Activated CD4-positive, alpha-beta T cell treated with anti-CD3 and anti-CD28 coated beads for 36 hours (primary cell): ENCODE results near the gene ANKRD44. TPM values are rescaled to one million over a fixed set of nuclear protein-coding genes. Genes with fewer than 3 reads are reported as not detected.

Source experiments
- ATAC-seq: fragments of 200-7000 bp; cut with Tn5 transposase; one replicate; pipeline ENCODE4 v1.10.0; 2021; ENCODE audit warnings: mild to moderate bottlenecking, moderate library complexity
- CTCF ChIA-PET: fragments of 350-600 bp; sonication (Branson Sonifier 250); formaldehyde crosslinking; loops from one replicate; lab custom pipeline; 2021; ENCODE audit warnings: antibody characterized with exemption; lab: Charles Lee
- POLR2A ChIA-PET: fragments of 350-600 bp; sonication (Branson Sonifier 250); formaldehyde crosslinking; loops from one replicate; lab custom pipeline; 2021; ENCODE audit warnings: antibody characterized with exemption, inconsistent platforms; lab: Charles Lee
- DNase-seq: peaks from one replicate; pipeline ENCODE4 v3.0.0-alpha.2; 2020
- H3K27ac Mint-ChIP-seq: one replicate; pipeline ENCODE4 v1.8.0; 2021; ENCODE audit warnings: mixed read lengths
- H3K27me3 Mint-ChIP-seq: one replicate; pipeline ENCODE4 v1.8.0; 2021; ENCODE audit warnings: mixed read lengths
- H3K36me3 Mint-ChIP-seq: one replicate; pipeline ENCODE4 v1.8.0; 2021; ENCODE audit warnings: low read depth, mixed read lengths
- H3K4me1 Mint-ChIP-seq: one replicate; pipeline ENCODE4 v1.8.0; 2021; ENCODE audit warnings: mixed read lengths
- H3K4me3 Mint-ChIP-seq: one replicate; pipeline ENCODE4 v1.8.0; 2021; ENCODE audit warnings: mild to moderate bottlenecking, moderate library complexity, mixed read lengths
- H3K9me3 Mint-ChIP-seq: one replicate; pipeline ENCODE4 v1.8.0; 2021; ENCODE audit warnings: low read depth, mixed read lengths
- intact Hi-C, 2 experiments: fragments of 100-400 bp; cut with DNase I in 1 of 2; cut with micrococcal nuclease in 1 of 2; formaldehyde crosslinking; loops; one replicate each; pipeline versions ENCODE4 v1.14.2 to v1.15.1; 2022 to 2024; cut with DNase I, micrococcal nuclease
- total RNA-seq, 2 experiments: library from RNA; stranded (reverse); gene quantifications; one replicate each; pipeline ENCODE4 v1.2.3, GENCODE V29; 2021

Gene ANKRD44
- total RNA-seq, 2 experiments from 2014 or later = 122 to 181 TPM

DNA sequence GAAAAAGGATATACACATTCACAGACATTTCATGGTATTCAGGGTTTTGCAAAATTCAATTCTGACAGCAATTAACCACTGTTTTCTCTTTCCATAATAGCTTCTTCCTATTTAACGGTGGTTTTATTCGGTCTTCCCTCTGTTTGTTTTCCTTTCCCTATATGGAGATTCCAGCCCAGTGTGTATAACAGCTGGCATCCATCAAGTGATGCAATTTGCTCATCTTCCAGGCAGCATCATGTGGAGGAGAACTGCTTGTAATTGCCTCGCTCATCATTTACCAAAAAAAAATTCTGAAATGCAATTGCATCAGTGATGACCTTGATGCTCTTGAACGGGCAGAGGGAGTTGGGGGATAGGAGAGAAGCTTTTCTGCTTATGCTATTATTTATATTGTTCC, 218.1 kb downstream of the ANKRD44 start:
- ChIA-PET POLR2A (interaction anchor here (0.6 kb wide), 1 partner anchor 219 kb away, joined by 3 read pairs; no protein-coding TSS in a partner anchor), CTCF (no interaction called here)
- H3K27ac Mint-ChIP-seq = no peak overlapping the region
- H3K4me3 Mint-ChIP-seq = no peak overlapping the region
- intact Hi-C loops = no loop called here
- DNase-seq (no peak), ATAC-seq (no peak)
- no peaks in the 10 kb centered on the region for H3K9me3 Mint-ChIP-seq
- peaks cover 11% of the 10 kb centered on the region for H3K4me1 Mint-ChIP-seq
- no peaks in the 10 kb centered on the region for H3K27me3 Mint-ChIP-seq
- H3K36me3 Mint-ChIP-seq = peaks cover 32% of the 10 kb centered on the region

- intact Hi-C loops = no loop called here
- H3K36me3 Mint-ChIP-seq = peaks cover 35% of the 10 kb centered on the region
- CTCF ChIA-PET = interaction anchor here (0.6 to 5.0 kb wide), 8 partner anchors 9 to 286 kb away, joined by 3 to 31 read pairs (median 4); no protein-coding TSS in a partner anchor
- DNase-seq = no peak
- H3K4me3 Mint-ChIP-seq = no peak overlapping the region
- no peak for ATAC-seq
- POLR2A ChIA-PET = interaction anchor here (1.0 kb wide), 1 partner anchor 168 kb away, joined by 4 read pairs; no protein-coding TSS in a partner anchor
- H3K27ac Mint-ChIP-seq = peak overlapping the region; percentile 10
- H3K27me3 Mint-ChIP-seq = no peaks in the 10 kb centered on the region
- no peaks in the 10 kb centered on the region for H3K9me3 Mint-ChIP-seq
- H3K4me1 Mint-ChIP-seq = peaks cover 11% of the 10 kb centered on the region
Observed at GRCh38 chr2:197090742-197091367, 219.7 kb downstream of the ANKRD44 start.

GRCh38 chr2:197089655-197090054, 220.9 kb downstream of the ANKRD44 start:
- H3K27me3 Mint-ChIP-seq = no peaks in the 10 kb centered on the region
- no peak overlapping the region for H3K4me3 Mint-ChIP-seq
- ChIA-PET POLR2A (no interaction called here), CTCF (interaction anchor here (0.9 to 5.0 kb wide), 7 partner anchors 10 to 287 kb away, joined by 3 to 31 read pairs (median 5); no protein-coding TSS in a partner anchor)
- peaks cover 8% of the 10 kb centered on the region for H3K4me1 Mint-ChIP-seq
- no peaks in the 10 kb centered on the region for H3K9me3 Mint-ChIP-seq
- ATAC-seq (peak; percentile 68), DNase-seq (no peak)
- intact Hi-C loops = no loop called here
- peaks cover 31% of the 10 kb centered on the region for H3K36me3 Mint-ChIP-seq
- peak overlapping the region; percentile 37 for H3K27ac Mint-ChIP-seq

DNA sequence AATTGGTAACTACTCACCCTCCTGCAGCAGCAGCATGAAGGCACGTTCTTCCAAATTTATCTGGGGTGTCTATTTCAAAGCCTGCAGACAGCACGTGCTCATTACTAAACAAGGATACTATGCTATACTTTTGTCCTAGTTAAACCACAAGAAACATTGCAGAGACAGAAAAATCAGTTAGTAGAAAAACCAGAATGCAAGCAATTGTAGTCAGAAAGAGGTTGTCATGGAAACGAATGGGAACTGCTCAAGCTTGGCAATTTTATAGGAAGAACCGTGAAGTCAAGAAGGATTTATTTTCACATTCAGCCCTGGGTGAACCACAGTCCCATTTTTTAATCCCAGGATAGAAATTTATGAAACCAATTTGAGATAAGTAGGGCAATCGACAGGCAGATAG, 221.9 kb downstream of the ANKRD44 start:
- Mint-ChIP-seq H3K27ac (peak overlapping the region; percentile 20), H3K9me3 (no peaks in the 10 kb centered on the region), H3K27me3 (no peaks in the 10 kb centered on the region), H3K4me1 (peaks cover 8% of the 10 kb centered on the region), H3K4me3 (no peak overlapping the region), H3K36me3 (peaks cover 38% of the 10 kb centered on the region)
- ATAC-seq (no peak), DNase-seq (no peak)
- CTCF ChIA-PET = interaction anchor here (5.0 kb wide), 1 partner anchor 25 kb away, joined by 31 read pairs; no protein-coding TSS in a partner anchor
- intact Hi-C loops = no loop called here
- POLR2A ChIA-PET = no interaction called here

DNA sequence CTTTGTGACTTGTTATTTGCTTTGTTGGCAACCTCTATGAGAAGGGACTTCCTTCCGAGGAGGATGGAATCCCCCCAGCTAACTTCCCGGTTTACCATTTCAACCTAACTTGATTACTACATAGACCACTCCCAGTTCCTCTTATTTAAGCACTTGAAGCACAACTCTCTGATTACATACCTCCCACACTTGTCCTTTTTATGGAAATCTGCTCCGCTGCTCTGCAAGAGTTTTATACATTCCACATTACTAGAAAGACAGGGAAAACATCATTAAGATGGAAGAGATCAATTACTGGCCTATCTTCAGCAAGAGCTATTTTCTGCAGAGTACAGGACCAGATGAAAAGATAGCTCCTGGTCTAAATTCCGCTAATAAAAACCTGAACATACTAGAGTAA, 224.1 kb downstream of the ANKRD44 start:
- intact Hi-C loops = no loop called here
- DNase-seq (no peak), ATAC-seq (no peak)
- peak overlapping the region; percentile 48 for H3K27ac Mint-ChIP-seq
- H3K4me1 Mint-ChIP-seq = peaks cover 8% of the 10 kb centered on the region
- POLR2A ChIA-PET = no interaction called here
- no peaks in the 10 kb centered on the region for H3K27me3 Mint-ChIP-seq
- peaks cover 44% of the 10 kb centered on the region for H3K36me3 Mint-ChIP-seq
- no peaks in the 10 kb centered on the region for H3K9me3 Mint-ChIP-seq
- no peak overlapping the region for H3K4me3 Mint-ChIP-seq
- CTCF ChIA-PET = interaction anchor here (0.7 to 5.0 kb wide), 7 partner anchors 11 to 292 kb away, joined by 3 to 31 read pairs (median 3); no protein-coding TSS in a partner anchor

- intact Hi-C loops = no loop called here
- CTCF ChIA-PET = no interaction called here
- H3K4me3 Mint-ChIP-seq = no peak overlapping the region
- H3K36me3 Mint-ChIP-seq = peaks cover 52% of the 10 kb centered on the region
- POLR2A ChIA-PET = no interaction called here
- no peak for ATAC-seq
- DNase-seq = no peak
- no peaks in the 10 kb centered on the region for H3K9me3 Mint-ChIP-seq
- H3K27me3 Mint-ChIP-seq = no peaks in the 10 kb centered on the region
- peak overlapping the region; percentile 7 for H3K27ac Mint-ChIP-seq
- peaks cover 8% of the 10 kb centered on the region for H3K4me1 Mint-ChIP-seq
Observed at GRCh38 chr2:197085665-197086064, 224.9 kb downstream of the ANKRD44 start.

DNA sequence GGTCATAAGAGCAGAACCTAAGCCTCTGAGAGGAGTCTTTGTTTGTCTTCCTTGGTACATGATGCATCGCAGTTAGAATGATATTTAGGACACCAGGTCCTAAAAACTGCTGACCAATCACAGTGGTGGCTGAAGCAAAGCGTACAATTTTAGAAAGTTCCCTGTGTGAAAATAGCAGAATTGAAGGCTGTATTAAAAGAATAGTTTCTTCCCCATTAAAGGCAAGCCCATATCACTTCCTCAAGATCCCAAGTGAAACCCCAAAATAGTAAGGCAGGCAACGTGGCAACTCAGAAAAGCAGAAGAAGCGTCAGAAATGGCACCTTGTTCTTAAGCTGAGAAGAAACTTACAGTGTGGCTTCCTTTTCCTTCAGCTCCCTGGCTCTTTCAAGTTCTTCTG, 229.3 kb downstream of the ANKRD44 start:
- DNase-seq (no peak), ATAC-seq (no peak)
- ChIA-PET POLR2A (interaction anchor here (0.7 kb wide), 1 partner anchor 9 kb away, joined by 3 read pairs; no protein-coding TSS in a partner anchor), CTCF (interaction anchor here (0.6 to 1.0 kb wide), 2 partner anchors 8 to 15 kb away, joined by 3 read pairs; no protein-coding TSS in a partner anchor)
- Mint-ChIP-seq H3K4me3 (no peak overlapping the region), H3K36me3 (peaks cover 66% of the 10 kb centered on the region), H3K9me3 (peaks cover 3% of the 10 kb centered on the region), H3K4me1 (no peaks in the 10 kb centered on the region), H3K27ac (peak overlapping the region; percentile 10), H3K27me3 (no peaks in the 10 kb centered on the region)
- intact Hi-C loops = no loop called here

DNA sequence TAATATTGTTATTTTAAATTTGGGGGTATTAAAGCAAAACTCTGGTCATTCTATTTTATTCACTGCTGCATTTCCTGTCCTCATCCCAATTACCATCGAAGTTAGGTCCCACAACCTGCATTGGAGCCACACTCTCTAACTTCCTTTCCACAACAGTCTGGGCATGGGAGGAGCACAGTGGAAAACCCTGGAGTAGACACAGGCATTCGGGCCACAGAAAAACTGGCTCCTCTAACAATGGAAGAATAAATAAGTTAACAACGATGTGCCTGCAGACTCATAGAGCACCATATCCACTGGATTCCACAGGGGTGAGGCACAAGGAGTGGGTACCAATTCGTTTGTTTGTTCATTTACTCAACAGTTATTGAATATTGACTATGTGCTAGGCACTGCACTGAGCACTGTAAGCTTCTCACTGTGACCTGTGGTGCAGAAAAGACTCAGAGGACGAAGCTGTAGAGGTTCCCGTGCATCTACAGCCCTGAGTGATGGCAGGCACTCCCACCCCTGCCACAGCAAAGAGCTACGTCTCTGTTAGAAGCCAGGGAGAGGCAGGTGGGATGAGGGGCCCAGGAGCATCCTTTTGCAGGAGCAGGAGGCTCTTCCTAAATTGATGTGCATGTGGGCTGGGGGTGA, 229.9 kb downstream of the ANKRD44 start:
- no peak overlapping the region for H3K27ac Mint-ChIP-seq
- H3K27me3 Mint-ChIP-seq = no peaks in the 10 kb centered on the region
- no peak overlapping the region for H3K4me3 Mint-ChIP-seq
- intact Hi-C loops = no loop called here
- ATAC-seq = no peak
- DNase-seq = no peak
- POLR2A ChIA-PET = no interaction called here
- peaks cover 3% of the 10 kb centered on the region for H3K9me3 Mint-ChIP-seq
- CTCF ChIA-PET = interaction anchor here (0.7 to 2.2 kb wide), 2 partner anchors 12 to 33 kb away, joined by 4 to 9 read pairs; no protein-coding TSS in a partner anchor
- peaks cover 68% of the 10 kb centered on the region for H3K36me3 Mint-ChIP-seq
- no peaks in the 10 kb centered on the region for H3K4me1 Mint-ChIP-seq

GRCh38 chr2:197079832-197080555, 230.6 kb downstream of the ANKRD44 start:
- ChIA-PET POLR2A (no interaction called here), CTCF (interaction anchor here (0.6 to 2.2 kb wide), 3 partner anchors 11 to 322 kb away, joined by 3 to 9 read pairs (median 4); no protein-coding TSS in a partner anchor)
- Mint-ChIP-seq H3K36me3 (peaks cover 67% of the 10 kb centered on the region), H3K27me3 (no peaks in the 10 kb centered on the region), H3K9me3 (peaks cover 3% of the 10 kb centered on the region), H3K4me3 (no peak overlapping the region), H3K4me1 (no peaks in the 10 kb centered on the region), H3K27ac (no peak overlapping the region)
- DNase-seq (no peak), ATAC-seq (no peak)
- intact Hi-C loops = no loop called here

DNA sequence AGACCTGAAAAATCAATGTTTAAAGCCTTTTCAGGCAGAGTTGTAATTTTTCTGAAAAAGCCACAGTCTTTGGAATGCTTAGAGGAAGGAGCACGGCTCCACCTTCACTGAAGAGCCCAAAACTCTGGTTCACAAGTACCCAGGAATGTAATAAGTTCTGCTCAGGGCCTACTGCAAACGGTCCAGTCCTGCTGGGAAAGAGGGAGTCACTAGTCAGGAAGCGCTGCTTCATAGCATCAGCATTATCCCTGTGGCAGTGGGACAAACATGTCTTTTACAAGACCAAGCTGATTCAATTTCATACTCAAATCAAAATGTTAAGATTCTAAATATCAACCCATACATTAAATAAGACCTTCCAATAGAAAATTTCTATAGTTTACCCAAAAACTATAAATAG, 231.2 kb downstream of the ANKRD44 start:
- Mint-ChIP-seq H3K27ac (no peak overlapping the region), H3K4me3 (no peak overlapping the region), H3K9me3 (peaks cover 3% of the 10 kb centered on the region), H3K36me3 (peaks cover 67% of the 10 kb centered on the region), H3K4me1 (peaks cover 4% of the 10 kb centered on the region), H3K27me3 (no peaks in the 10 kb centered on the region)
- intact Hi-C loops = no loop called here
- no peak for ATAC-seq
- CTCF ChIA-PET = interaction anchor here (0.6 to 2.2 kb wide), 2 partner anchors 34 to 323 kb away, joined by 3 to 9 read pairs; no protein-coding TSS in a partner anchor
- POLR2A ChIA-PET = no interaction called here
- no peak for DNase-seq

- Mint-ChIP-seq H3K4me3 (no peak overlapping the region), H3K36me3 (peaks cover 67% of the 10 kb centered on the region), H3K27me3 (no peaks in the 10 kb centered on the region), H3K27ac (no peak overlapping the region), H3K9me3 (peaks cover 3% of the 10 kb centered on the region), H3K4me1 (peaks cover 13% of the 10 kb centered on the region)
- ChIA-PET POLR2A (no interaction called here), CTCF (interaction anchor here (2.2 kb wide), 1 partner anchor 35 kb away, joined by 9 read pairs; no protein-coding TSS in a partner anchor)
- no peak for DNase-seq
- no peak for ATAC-seq
- intact Hi-C loops = no loop called here
Observed at GRCh38 chr2:197078535-197078934, 232.0 kb downstream of the ANKRD44 start.
